SK-N-SH treated with all-trans-retinoic acid at 6 μM for 48 hours (cell line): ENCODE measurements around the gene CACNA2D2.

Experiments
- CSRNP3 ChIP-seq: fragments of 250-450 bp; sonication (Bioruptor Pico); IDR thresholded peaks from 2 replicates; pipeline ENCODE4 v1.5.1; 2021; ENCODE audit warnings: mild to moderate bottlenecking, moderate library complexity
- GLIS3 ChIP-seq: fragments of 250-450 bp; sonication (Bioruptor Pico); IDR thresholded peaks from 2 replicates; pipeline ENCODE4 v1.5.0; 2020; ENCODE audit warnings: mild to moderate bottlenecking, moderate library complexity
- OSR1 ChIP-seq: fragments of 250-450 bp; sonication (Bioruptor Pico); IDR thresholded peaks from 2 replicates; pipeline ENCODE4 v1.8.0; 2022; ENCODE audit warnings: moderate library complexity, mild to moderate bottlenecking, inconsistent platforms
- PATZ1 ChIP-seq: fragments of 250-450 bp; sonication (Bioruptor Pico); IDR thresholded peaks from 2 replicates; pipeline ENCODE4 v1.8.0; 2020; ENCODE audit warnings: mild to moderate bottlenecking, moderate library complexity, borderline replicate concordance
- ZFP3 ChIP-seq: fragments of 250-450 bp; sonication (Bioruptor Pico); IDR thresholded peaks from 2 replicates; pipeline ENCODE4 v1.5.0; 2020; ENCODE audit warnings: mild to moderate bottlenecking, moderate library complexity
- ZNF565 ChIP-seq: fragments of 450-650 bp; formaldehyde crosslinking; conservative IDR thresholded peaks from 2 replicates; pipeline ENCODE4 v1.5.0; 2020; ENCODE audit warnings: low read depth, mild to moderate bottlenecking, moderate library complexity

GRCh38 chr3:50392101-50392715, 111.2 kb downstream of the CACNA2D2 start:
- TF ChIP-seq GLIS3 (no peak), CSRNP3 (no peak), ZNF565 (CRISPR knock-in tag) (no peak), ZFP3 (CRISPR knock-in tag) (no peak), OSR1 (CRISPR knock-in tag) (no peak), PATZ1 (CRISPR knock-in tag) (no peak)
